GM19238 (cell line): ENCODE data around the gene SRGAP2B.
"Not testable (repeated sequence)": the region's sequence is repeated elsewhere in the genome, so short reads cannot be mapped to it uniquely, and the experiment has no call there.

Experiments
- DNase-seq: peaks from one replicate; pipeline ENCODE4 v3.0.0; 2011; ENCODE audit warnings: low spot score; ENCODE audit not compliant: insufficient read length

Gene SRGAP2B

GRCh38 chr1:144947495-144947894 lies 147.6 kb downstream of the SRGAP2B start:
- not testable (repeated sequence) for DNase-seq

GRCh38 chr1:144946525-144947480 lies 148.3 kb downstream of the SRGAP2B start:
- not testable (repeated sequence) for DNase-seq

GRCh38 chr1:144941710-144942109 lies 153.4 kb downstream of the SRGAP2B start:
- not testable (repeated sequence) for DNase-seq

GRCh38 chr1:144940054-144940453 lies 155.1 kb downstream of the SRGAP2B start:
- DNase-seq, result not testable (repeated sequence)

- DNase-seq, result not testable (repeated sequence)
Measured at GRCh38 chr1:144938627-144939026, 156.5 kb downstream of the SRGAP2B start.

- not testable (repeated sequence) for DNase-seq
Measured at GRCh38 chr1:144936186-144936732, 158.9 kb downstream of the SRGAP2B start.

GRCh38 chr1:144935310-144935709 lies 159.8 kb downstream of the SRGAP2B start:
- DNase-seq, result not testable (repeated sequence)

GRCh38 chr1:144933014-144933413 lies 162.1 kb downstream of the SRGAP2B start:
- not testable (repeated sequence) for DNase-seq

- not testable (repeated sequence) for DNase-seq
Measured at GRCh38 chr1:144932153-144932552, 163.0 kb downstream of the SRGAP2B start.

GRCh38 chr1:144931553-144931952 lies 163.6 kb downstream of the SRGAP2B start:
- DNase-seq, result not testable (repeated sequence)

GRCh38 chr1:144930085-144930777 lies 164.9 kb downstream of the SRGAP2B start:
- DNase-seq, result not testable (repeated sequence)

GRCh38 chr1:144927292-144927691 lies 167.8 kb downstream of the SRGAP2B start:
- DNase-seq, result not testable (repeated sequence)

- DNase-seq, result not testable (repeated sequence)
Measured at GRCh38 chr1:144923640-144924039, 171.5 kb downstream of the SRGAP2B start.

- DNase-seq, result not testable (repeated sequence)
Measured at GRCh38 chr1:144922785-144923184, 172.3 kb downstream of the SRGAP2B start.

- not testable (repeated sequence) for DNase-seq
Measured at GRCh38 chr1:144919106-144919505, 176.0 kb downstream of the SRGAP2B start.

- DNase-seq, result not testable (repeated sequence)
Measured at GRCh38 chr1:144918027-144918603, 177.0 kb downstream of the SRGAP2B start.

GRCh38 chr1:144917154-144918026 lies 177.7 kb downstream of the SRGAP2B start:
- DNase-seq, result not testable (repeated sequence)

GRCh38 chr1:144913977-144914734 lies 181.0 kb downstream of the SRGAP2B start:
- not testable (repeated sequence) for DNase-seq

GRCh38 chr1:144913458-144913857 lies 181.7 kb downstream of the SRGAP2B start:
- not testable (repeated sequence) for DNase-seq

- not testable (repeated sequence) for DNase-seq
Measured at GRCh38 chr1:144910729-144911128, 184.4 kb downstream of the SRGAP2B start.
